Calu3 (cell line): Measurements from ENCODE around the gene PRRC2C. TPM values are rescaled to one million over a fixed set of nuclear protein-coding genes. Genes with fewer than 3 reads are reported as not detected.

Experiments used
- BruUV-seq: library from RNA; stranded (reverse); fragments of 400-500 nt; replicated peaks from 2 replicates; lab custom pipeline; 2021; lab: Mats Ljungman, UMichigan
- CTCF ChIA-PET: fragments of 300-600 bp; sonication (Branson Sonifier 250); formaldehyde crosslinking; loops from one replicate; lab custom pipeline; 2022; ENCODE audit warnings: antibody characterized with exemption; lab: Charles Lee
- DNase-seq: peaks from one replicate; pipeline ENCODE4 v3.0.0; 2022
- H3K27ac Mint-ChIP-seq: one replicate; pipeline ENCODE4 v1.8.0; 2022; ENCODE audit warnings: mixed read lengths; ENCODE audit not compliant: unreplicated experiment
- H3K27me3 Mint-ChIP-seq: one replicate; pipeline ENCODE4 v1.8.0; 2022; ENCODE audit warnings: mixed read lengths; ENCODE audit not compliant: unreplicated experiment
- H3K36me3 Mint-ChIP-seq: one replicate; pipeline ENCODE4 v1.8.0; 2022; ENCODE audit warnings: mild to moderate bottlenecking, moderate library complexity, mixed read lengths; ENCODE audit not compliant: insufficient read depth, unreplicated experiment
- H3K4me1 Mint-ChIP-seq: one replicate; pipeline ENCODE4 v1.8.0; 2022; ENCODE audit warnings: mild to moderate bottlenecking, low read depth, mixed read lengths; ENCODE audit not compliant: unreplicated experiment
- H3K4me3 Mint-ChIP-seq: one replicate; pipeline ENCODE4 v1.8.0; 2022; ENCODE audit warnings: mild to moderate bottlenecking, low read depth, moderate library complexity, mixed read lengths; ENCODE audit not compliant: unreplicated experiment
- H3K9me3 Mint-ChIP-seq: one replicate; pipeline ENCODE4 v1.8.0; 2022; ENCODE audit warnings: low read depth, mixed read lengths; ENCODE audit not compliant: unreplicated experiment
- CTCF ChIP-seq: fragments of 200-600 bp; IDR thresholded peaks from one replicate; pipeline ENCODE4 v1.8.0; 2022; ENCODE audit warnings: antibody characterized with exemption; ENCODE audit not compliant: unreplicated experiment
- intact Hi-C: fragments of 100-400 bp; cut with micrococcal nuclease; formaldehyde crosslinking; loops from one replicate; pipeline ENCODE4 v1.10.0; 2022; ENCODE audit not compliant: unreplicated experiment
- total RNA-seq: library from RNA; stranded (reverse); gene quantifications from 2 replicates; pipeline ENCODE4 v1.2.3, GENCODE V29; 2022

The PRRC2C gene
- total RNA-seq, 1 experiment from 2014 or later = 238 TPM

- peaks cover 3% of the 10 kb centered on the region for H3K36me3 Mint-ChIP-seq
- H3K9me3 Mint-ChIP-seq = peaks cover 3% of the 10 kb centered on the region
- DNase-seq = no peak
- no TSS peak for BruUV-seq
- H3K27ac Mint-ChIP-seq = no peak overlapping the region
- H3K4me1 Mint-ChIP-seq = no peaks in the 10 kb centered on the region
- TF ChIP-seq CTCF = no peak
- CTCF ChIA-PET = no interaction called here
- no peak overlapping the region for H3K4me3 Mint-ChIP-seq
- H3K27me3 Mint-ChIP-seq = no peaks in the 10 kb centered on the region
- intact Hi-C loops = no loop called here
These were observed 7.5 kb upstream of the PRRC2C start for GRCh38 chr1:171477804-171478203.

- Mint-ChIP-seq H3K27ac (no peak overlapping the region), H3K36me3 (peaks cover 8% of the 10 kb centered on the region), H3K4me1 (peaks cover 9% of the 10 kb centered on the region), H3K9me3 (no peaks in the 10 kb centered on the region), H3K27me3 (no peaks in the 10 kb centered on the region), H3K4me3 (no peak overlapping the region)
- DNase-seq = no peak
- CTCF ChIA-PET = no interaction called here
- BruUV-seq = no TSS peak
- intact Hi-C loops = no loop called here
- no peak for TF ChIP-seq CTCF
These were observed 5.3 kb upstream of the PRRC2C start for GRCh38 chr1:171480035-171480434.

- Mint-ChIP-seq H3K4me3 (peak overlapping the region; percentile 99), H3K36me3 (peaks cover 42% of the 10 kb centered on the region), H3K27ac (peak overlapping the region; percentile 99), H3K9me3 (no peaks in the 10 kb centered on the region), H3K27me3 (no peaks in the 10 kb centered on the region), H3K4me1 (peaks cover 37% of the 10 kb centered on the region)
- CTCF ChIA-PET = interaction anchor here (0.6 to 1.8 kb wide), 9 partner anchors 17 to 257 kb away, joined by 3 to 6 read pairs (median 5); partner anchors contain the start of genes FMO4 and VAMP4
- intact Hi-C loops = loop anchor here (2.0 kb wide), 1 partner anchor 52 kb away; no protein-coding TSS in a partner anchor
- no peak for TF ChIP-seq CTCF
- TSS peak; percentile 83 for BruUV-seq
- no peak for DNase-seq
These were observed 463 bp upstream of the PRRC2C start for GRCh38 chr1:171484760-171485374.

- peak overlapping the region; percentile 99 for H3K27ac Mint-ChIP-seq
- H3K4me1 Mint-ChIP-seq = peaks cover 48% of the 10 kb centered on the region
- no peak for TF ChIP-seq CTCF
- peak overlapping the region; percentile 99 for H3K4me3 Mint-ChIP-seq
- CTCF ChIA-PET = interaction anchor here (0.8 to 1.8 kb wide), 8 partner anchors 9 to 256 kb away, joined by 3 to 9 read pairs (median 6); partner anchors contain the start of genes FMO4 and VAMP4
- H3K27me3 Mint-ChIP-seq = no peaks in the 10 kb centered on the region
- TSS peak; percentile 29 for BruUV-seq
- no peak for DNase-seq
- no peaks in the 10 kb centered on the region for H3K9me3 Mint-ChIP-seq
- intact Hi-C loops = no loop called here
- H3K36me3 Mint-ChIP-seq = peaks cover 50% of the 10 kb centered on the region
These were observed 754 bp downstream of the PRRC2C start for GRCh38 chr1:171486048-171486519.
